Lower lobe of right lung (tissue), 2 donors: ENCODE results near the gene NCOA4. TPM values are rescaled to one million over a fixed set of nuclear protein-coding genes. Genes with fewer than 3 reads are reported as not detected.

Experiments used
- ATAC-seq, 2 donors: fragments of 200-7000 bp; cut with Tn5 transposase; one replicate each; pipeline ENCODE4 v1.9.1; 2020 to 2022; ENCODE audit warnings: mild to moderate bottlenecking in 2 of 2, moderate library complexity in 2 of 2
- DNase-seq: peaks from one replicate; pipeline ENCODE4 v3.0.0-alpha.2; 2020
- H3K27ac ChIP-seq: fragments of 200-600 bp; one replicate; pipeline ENCODE4 v1.8.0; 2022
- H3K27me3 ChIP-seq: fragments of 200-600 bp; one replicate; pipeline ENCODE4 v1.8.0; 2022; ENCODE audit warnings: low read depth
- H3K36me3 ChIP-seq: fragments of 200-600 bp; one replicate; pipeline ENCODE4 v1.8.0; 2022; ENCODE audit warnings: mild to moderate bottlenecking
- H3K4me1 ChIP-seq: fragments of 200-600 bp; one replicate; pipeline ENCODE4 v1.8.0; 2022
- H3K4me3 ChIP-seq: fragments of 200-600 bp; one replicate; pipeline ENCODE4 v1.8.0; 2022; ENCODE audit warnings: mild to moderate bottlenecking
- H3K9me3 ChIP-seq: fragments of 200-600 bp; one replicate; pipeline ENCODE4 v1.8.0; 2022
- CTCF ChIP-seq: fragments of 200-600 bp; IDR thresholded peaks from one replicate; pipeline ENCODE4 v1.8.0; 2022; ENCODE audit warnings: antibody characterized with exemption, mild to moderate bottlenecking
- intact Hi-C: fragments of 100-400 bp; cut with DNase I; formaldehyde crosslinking; loops from one replicate; pipeline ENCODE4 v1.11.0; 2022
- long read RNA-seq: library from polyadenylated mRNA; unstranded; transcript quantifications from one replicate; pipeline ENCODE4 v2.0.0, GENCODE V29; 2021
- total RNA-seq: library from RNA; stranded (reverse); fragmentation: NEBNext Ultra II Directional; extraction: Animal tissue kit (Norgen Biotek cat#: 25700); gene quantifications from one replicate; pipeline ENCODE4 v1.2.1, GENCODE V29; 2021
- donor health status: DM: no; HTN: yes; CAD: no; lungs with severe emphysema.

NCOA4 gene
- total RNA-seq: 194 TPM
- long read RNA-seq, transcript NCOA4-204 (10 exons, 3,549 nt): major isoform, 204 of 355 reads
- long read RNA-seq, transcript NCOA4-207 (10 exons, 3,489 nt): minor isoform, 98 of 355 reads
- long read RNA-seq, partial matches to known transcripts: 20 of 355 reads
- long read RNA-seq, other reads (novel, unspliced or antisense): 32 of 355 reads

- Histone ChIP-seq H3K4me3 (peak within 1 kb of the TSS; percentile 83), H3K4me1 (peaks cover 44% of the 10 kb centered on the region), H3K27me3 (no peaks in the 10 kb centered on the region), H3K27ac (peak within 1 kb of the TSS; percentile 93), H3K36me3 (no peaks in the 10 kb centered on the region), H3K9me3 (no peaks in the 10 kb centered on the region)
- DNase-seq: peak; percentile 99
- TF ChIP-seq CTCF: peak; percentile 79
- intact Hi-C loops: no loop called here
- peak; percentile 98 to 99 for ATAC-seq
These were observed at the start of gene NCOA4 for GRCh38 chr10:46030091-46030937. TSS of gene NCOA4 (minus strand) at chr10:46030623. CDS start at chr10:46016680, 13,943 bp downstream.

- H3K9me3 ChIP-seq: no peaks in the 10 kb centered on the region
- H3K36me3 ChIP-seq: no peaks in the 10 kb centered on the region
- H3K27ac ChIP-seq: no peak overlapping the region
- no peaks in the 10 kb centered on the region for H3K27me3 ChIP-seq
- DNase-seq (no peak), ATAC-seq (peak; percentile 61 to 65)
- no peak overlapping the region for H3K4me3 ChIP-seq
- no peak for TF ChIP-seq CTCF
- intact Hi-C loops: no loop called here
- peaks cover 12% of the 10 kb centered on the region for H3K4me1 ChIP-seq
These were observed 49.6 kb upstream of the NCOA4 start for GRCh38 chr10:46079831-46080585.

- ATAC-seq: peak; percentile 39 to 56
- Histone ChIP-seq H3K4me3 (no peak overlapping the region), H3K27ac (no peak overlapping the region)
These were observed 47.4 kb upstream of the NCOA4 start for GRCh38 chr10:46077731-46078413.

GRCh38 chr10:46077141-46077554 lies 46.7 kb upstream of the NCOA4 start:
- peak; percentile 29 to 39 for ATAC-seq
- TF ChIP-seq CTCF: no peak
- H3K4me3 ChIP-seq: no peak overlapping the region
- DNase-seq: no peak
- no peaks in the 10 kb centered on the region for H3K9me3 ChIP-seq
- intact Hi-C loops: no loop called here
- H3K36me3 ChIP-seq: no peaks in the 10 kb centered on the region
- H3K27me3 ChIP-seq: no peaks in the 10 kb centered on the region
- peaks cover 12% of the 10 kb centered on the region for H3K4me1 ChIP-seq
- no peak overlapping the region for H3K27ac ChIP-seq

More at GRCh38 chr10:46077731-46078413, 47.4 kb upstream of the NCOA4 start:
- Histone ChIP-seq H3K36me3 (no peaks in the 10 kb centered on the region), H3K27me3 (no peaks in the 10 kb centered on the region), H3K4me1 (peaks cover 12% of the 10 kb centered on the region), H3K9me3 (no peaks in the 10 kb centered on the region)
- TF ChIP-seq CTCF: no peak
- intact Hi-C loops: no loop called here
- no peak for DNase-seq

- H3K36me3 ChIP-seq: no peaks in the 10 kb centered on the region
- intact Hi-C loops: no loop called here
- ATAC-seq (no peak), DNase-seq (no peak)
- peaks cover 7% of the 10 kb centered on the region for H3K4me1 ChIP-seq
- H3K27ac ChIP-seq: no peak overlapping the region
- H3K9me3 ChIP-seq: no peaks in the 10 kb centered on the region
- TF ChIP-seq CTCF: no peak
- H3K27me3 ChIP-seq: no peaks in the 10 kb centered on the region
- no peak overlapping the region for H3K4me3 ChIP-seq
These were observed 45.4 kb upstream of the NCOA4 start for GRCh38 chr10:46075869-46076268.
